Measurements from ENCODE around the gene IRX4.

GRCh38 chr5:1884678-1885403, 2.1 kb upstream of the IRX4 start:
- no peak for TF ChIP-seq CTCF (IDR thresholded peaks at IDR 0.05; ENCODE audit: borderline replicate concordance, extremely low read depth, low read length, poor library complexity, severe bottlenecking)
- no peak for TF ChIP-seq EZH2 (IDR thresholded peaks at IDR 0.05; ENCODE audit: borderline replicate concordance, low read depth, low read length, severe bottlenecking)

All from DND-41 (cell line).